Stomach (tissue), 4 donors: ENCODE measurements around the gene CHTF8.

Source experiments
- CTCF ChIP-seq, 7 experiments: fragments of 450-650 bp in 4 of 7; fragments of 200-600 bp in 3 of 7; sonication (generic) in 3 of 7; IDR thresholded peaks; one replicate each; pipeline ENCODE4 v1.5.1; 2016 to 2019; ENCODE audit warnings: antibody characterized with exemption in 7 of 7, control low read depth in 2 of 7, mild to moderate bottlenecking in 1 of 7
- POLR2AphosphoS5 ChIP-seq, 3 donors: sonication (generic); formaldehyde crosslinking; IDR thresholded peaks; one replicate each; pipeline ENCODE4 v1.6.1; 2016; ENCODE audit warnings: antibody characterized with exemption in 3 of 3

- TF ChIP-seq CTCF (IDR thresholded peaks at IDR 0.05) (no peak), POLR2AphosphoS5 (IDR thresholded peaks at IDR 0.05) (no peak)
Observed at GRCh38 chr16:69095193-69095592, 37.2 kb downstream of the CHTF8 start.
